ENCODE measurements around the gene ANGPTL7.
"Not testable (repeated sequence)": the region's sequence is repeated elsewhere in the genome, so short reads cannot be mapped to it uniquely, and the experiment has no call there.

DNA sequence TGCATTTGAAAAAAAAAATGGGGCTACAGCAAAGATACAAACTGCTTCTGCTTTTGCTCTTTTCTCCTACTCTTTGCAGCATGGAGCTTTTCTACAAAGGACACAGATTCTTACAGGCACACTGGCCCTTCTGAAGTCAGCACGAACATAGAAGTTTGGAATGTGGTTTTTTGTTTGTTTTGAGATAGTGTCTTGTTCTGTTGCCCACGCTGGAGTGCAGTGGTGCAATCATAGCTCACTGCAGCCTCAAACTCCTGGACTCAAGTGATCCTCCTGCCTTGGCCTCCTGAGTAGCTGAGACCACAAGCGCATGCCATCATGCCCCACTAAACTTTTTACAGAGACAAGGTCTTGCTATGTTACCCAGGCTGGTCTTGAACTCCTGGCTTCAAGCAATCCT, 9.4 kb upstream of the ANGPTL7 start:
- not testable (repeated sequence) for TF ChIP-seq POLR2A (IDR thresholded peaks at IDR 0.05; ENCODE audit: low read length); GATA1 (IDR thresholded peaks at IDR 0.05; ENCODE audit: low read depth, low read length)
